GM12878 (cell line): ENCODE results near the gene KCNJ10.

Source experiments
- CTCF ChIP-seq, 3 experiments: IDR thresholded peaks in 2 of 3; conservative IDR thresholded peaks in 1 of 3; 2 replicates each; pipeline ENCODE4 v1.5.1; 2011; ENCODE audit warnings: low read depth in 3 of 3, low read length in 3 of 3, mild to moderate bottlenecking in 3 of 3, control low read depth in 2 of 3, moderate library complexity in 2 of 3, inconsistent platforms in 1 of 3, mixed read lengths in 1 of 3; ENCODE audit not compliant: control insufficient read depth in 2 of 3, insufficient read depth in 1 of 3; ENCODE audit errors: extremely low read depth in 1 of 3
- POLR2A ChIP-seq: IDR thresholded peaks from 2 replicates; pipeline ENCODE4 v1.6.1; 2011; ENCODE audit warnings: low read depth, mild to moderate bottlenecking, low read length
- RAD21 ChIP-seq: IDR thresholded peaks from 2 replicates; pipeline ENCODE4 v1.6.1; 2011; ENCODE audit warnings: mild to moderate bottlenecking, low read depth, low read length, moderate library complexity; ENCODE audit not compliant: insufficient read depth
- SIX5 ChIP-seq: IDR thresholded peaks from 2 replicates; pipeline ENCODE4 v1.6.1; 2011; ENCODE audit warnings: mild to moderate bottlenecking, low read depth, low read length, moderate library complexity; ENCODE audit not compliant: severe bottlenecking
- TCF12 ChIP-seq: IDR thresholded peaks from 2 replicates; pipeline ENCODE4 v1.6.1; 2011; ENCODE audit warnings: low read depth, mild to moderate bottlenecking, low read length
- USF1 ChIP-seq: IDR thresholded peaks from 2 replicates; pipeline ENCODE4 v1.6.1; 2011; ENCODE audit warnings: borderline replicate concordance, low read depth, mild to moderate bottlenecking, moderate library complexity, mixed read lengths, low read length; ENCODE audit not compliant: insufficient read depth; ENCODE audit errors: extremely low read length

- TF ChIP-seq CTCF (IDR thresholded peaks at IDR 0.05 in 2 of 3, conservative IDR thresholded peaks at IDR 0.05 in 1 of 3; ENCODE audit: control insufficient read depth in 2 of 3, extremely low read depth in 1 of 3, insufficient read depth in 1 of 3, low read depth in 3 of 3, low read length in 3 of 3) (no peak), USF1 (no peak), RAD21 (no peak), POLR2A (no peak), TCF12 (no peak), SIX5 (no peak)
These were observed 108.3 kb downstream of the KCNJ10 start for GRCh38 chr1:159961636-159962035.
